Measurements from ENCODE around the gene SPATA7.

The SPATA7 gene

DNA sequence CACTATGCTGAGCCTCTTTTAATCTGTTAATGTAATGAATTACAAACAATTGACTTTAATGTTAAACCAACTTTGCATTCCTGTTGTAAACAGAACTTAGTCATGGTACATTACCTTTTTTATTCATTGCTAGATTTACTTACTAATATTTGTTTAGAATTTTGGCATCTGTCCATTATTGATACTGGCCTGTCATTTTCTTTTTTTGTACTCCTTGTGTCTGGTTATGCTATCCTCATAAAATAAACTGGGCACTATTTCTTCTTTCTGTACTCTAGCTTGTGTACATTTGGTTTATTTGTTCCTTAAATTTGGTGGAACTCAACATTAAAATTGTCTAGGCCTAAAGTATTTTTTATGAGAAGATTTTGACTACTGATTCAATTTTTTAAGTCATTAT is 32.1 kb downstream of the SPATA7 start:
- DNase-seq (ENCODE audit: low read depth): no peak

DNA sequence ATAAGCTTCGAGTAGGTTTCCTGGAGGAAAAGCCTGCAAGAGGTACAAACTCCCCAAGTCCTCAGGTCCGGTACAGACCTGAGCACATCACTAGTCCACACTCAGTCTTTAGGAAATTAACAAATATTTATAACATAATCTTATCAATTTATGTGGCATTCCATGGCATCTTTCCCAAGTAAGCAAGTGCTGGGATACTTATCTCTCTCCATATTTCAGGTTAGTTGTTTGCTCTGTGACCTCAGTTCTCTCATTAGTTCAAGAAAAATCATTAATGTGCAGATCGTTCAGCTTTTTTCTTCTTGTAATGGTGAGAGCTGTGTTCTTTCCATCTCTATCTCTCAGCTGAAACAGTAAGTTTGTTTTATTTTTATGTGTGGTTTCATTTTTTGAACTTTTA is 34.7 kb downstream of the SPATA7 start:
- DNase-seq (ENCODE audit: low read depth): no peak

DNA sequence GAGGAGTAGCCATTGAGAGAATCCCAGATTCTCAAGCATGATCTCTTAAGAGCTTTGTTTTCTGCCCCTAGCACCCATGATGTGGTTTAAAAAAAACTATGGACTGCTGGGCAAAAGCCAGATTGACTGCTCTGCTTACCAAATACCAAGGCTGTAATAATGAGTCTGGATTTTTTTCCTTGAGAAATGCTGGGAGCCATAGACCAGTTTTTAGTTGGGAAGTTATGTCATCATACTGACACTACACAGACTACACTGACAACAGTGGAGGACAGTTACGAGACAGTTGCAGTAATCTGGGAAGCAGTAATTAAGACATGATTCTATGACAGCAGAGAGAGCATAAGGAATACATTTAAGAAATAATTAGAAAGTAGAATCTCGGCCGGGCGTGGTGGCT is 35.8 kb downstream of the SPATA7 start:
- DNase-seq (ENCODE audit: low read depth): peak; percentile 6

DNA sequence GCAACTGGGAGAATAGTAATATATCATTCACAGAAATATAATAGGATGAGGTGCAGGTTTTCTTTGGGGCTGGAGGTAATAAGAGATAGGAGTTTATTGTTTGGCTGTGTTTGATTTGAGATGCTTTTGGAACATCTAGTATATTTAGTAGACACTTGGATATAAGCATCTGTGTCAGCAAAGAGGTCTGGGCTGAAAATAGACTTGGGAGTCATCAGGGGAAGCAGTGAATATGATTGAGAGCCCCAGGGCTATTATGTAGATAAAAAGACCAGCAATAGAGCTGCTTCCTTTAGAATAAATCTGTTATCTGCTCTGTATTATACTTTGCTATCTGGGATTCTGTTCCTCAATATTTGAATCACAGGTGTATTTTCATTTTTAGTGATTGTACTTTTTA is 36.6 kb downstream of the SPATA7 start:
- DNase-seq (ENCODE audit: low read depth): no peak

DNA sequence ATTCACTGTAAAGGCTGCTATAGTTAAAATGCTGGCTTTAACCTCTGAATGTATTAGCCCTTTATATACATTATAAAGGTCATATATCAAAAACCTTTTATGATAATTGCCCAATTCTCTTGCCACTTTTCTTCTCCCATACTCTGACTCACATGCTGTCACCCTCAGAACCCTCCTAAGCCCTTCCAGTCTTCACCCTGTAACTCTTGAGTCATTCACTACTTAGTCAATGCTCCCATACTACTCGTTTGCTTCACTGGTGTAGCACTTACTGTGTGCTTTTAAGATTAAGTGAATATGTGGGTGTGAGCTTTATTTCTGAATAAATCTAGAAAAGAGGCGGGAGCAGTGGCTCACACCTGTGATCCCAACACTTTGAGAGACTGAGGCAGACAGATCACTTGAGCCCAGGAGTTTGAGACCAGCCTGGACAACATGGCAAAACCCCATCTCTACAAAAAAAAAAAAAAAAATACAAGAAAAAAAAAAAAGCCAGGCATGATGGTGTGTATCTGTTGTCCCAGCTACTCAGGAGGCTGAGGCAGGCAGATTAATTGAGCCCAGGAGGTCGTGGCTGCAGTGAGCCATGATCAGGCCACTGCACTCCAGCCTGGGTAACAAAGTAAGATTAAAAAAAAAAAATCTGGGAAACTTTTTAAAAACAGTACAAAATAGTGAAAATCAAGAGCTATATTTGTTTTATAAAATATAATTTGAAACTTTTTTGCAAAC is 37.6 kb downstream of the SPATA7 start:
- peak; percentile 89 for DNase-seq (ENCODE audit: low read depth)

DNA sequence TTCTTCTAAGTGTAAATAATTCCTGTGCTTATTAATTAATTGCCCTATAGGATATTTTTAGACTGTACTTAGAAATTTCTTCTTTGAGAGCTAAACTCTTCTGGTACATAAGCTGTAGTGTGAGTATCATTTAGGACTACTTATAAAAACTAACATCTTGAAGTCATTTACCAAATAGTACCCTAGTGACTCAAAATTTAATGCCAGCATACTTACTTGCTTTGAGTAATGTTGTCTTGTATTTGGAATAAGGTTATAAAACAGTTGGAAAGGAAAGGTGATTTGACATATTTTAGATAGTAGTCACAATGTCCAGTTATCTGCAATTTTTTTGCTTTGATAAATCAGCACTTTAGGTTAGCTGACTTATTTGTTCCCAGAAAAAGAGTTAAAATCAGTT is 39.1 kb downstream of the SPATA7 start:
- no peak for DNase-seq (ENCODE audit: low read depth)

DNA sequence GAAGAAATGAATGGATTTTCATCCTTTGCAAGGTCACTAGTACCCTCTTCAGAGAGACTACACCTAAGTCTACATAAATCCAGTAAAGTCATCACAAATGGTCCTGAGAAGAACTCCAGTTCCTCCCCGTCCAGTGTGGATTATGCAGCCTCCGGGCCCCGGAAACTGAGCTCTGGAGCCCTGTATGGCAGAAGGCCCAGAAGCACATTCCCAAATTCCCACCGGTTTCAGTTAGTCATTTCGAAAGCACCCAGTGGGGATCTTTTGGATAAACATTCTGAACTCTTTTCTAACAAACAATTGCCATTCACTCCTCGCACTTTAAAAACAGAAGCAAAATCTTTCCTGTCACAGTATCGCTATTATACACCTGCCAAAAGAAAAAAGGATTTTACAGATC is 40.8 kb downstream of the SPATA7 start:
- DNase-seq (ENCODE audit: low read depth): peak; percentile 49

DNA sequence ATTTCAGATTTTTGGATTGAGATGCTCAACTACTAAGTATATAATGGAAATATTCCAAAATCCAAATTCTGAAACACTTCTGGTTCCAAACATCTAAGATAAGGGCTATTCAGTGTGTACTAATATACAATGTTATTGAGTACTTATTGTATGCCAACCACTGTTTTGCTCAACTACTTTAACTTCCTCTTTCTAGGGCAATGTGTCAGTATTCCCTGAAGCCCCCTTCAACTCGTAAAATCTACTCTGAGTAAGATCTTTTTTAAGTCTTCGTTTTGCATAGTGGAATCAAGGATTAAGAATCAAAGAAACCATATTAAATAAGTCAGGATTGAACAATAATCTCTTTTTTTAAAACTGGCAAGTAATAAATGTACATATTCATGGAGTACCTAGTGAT is 45.5 kb downstream of the SPATA7 start:
- DNase-seq (ENCODE audit: low read depth): no peak

DNA sequence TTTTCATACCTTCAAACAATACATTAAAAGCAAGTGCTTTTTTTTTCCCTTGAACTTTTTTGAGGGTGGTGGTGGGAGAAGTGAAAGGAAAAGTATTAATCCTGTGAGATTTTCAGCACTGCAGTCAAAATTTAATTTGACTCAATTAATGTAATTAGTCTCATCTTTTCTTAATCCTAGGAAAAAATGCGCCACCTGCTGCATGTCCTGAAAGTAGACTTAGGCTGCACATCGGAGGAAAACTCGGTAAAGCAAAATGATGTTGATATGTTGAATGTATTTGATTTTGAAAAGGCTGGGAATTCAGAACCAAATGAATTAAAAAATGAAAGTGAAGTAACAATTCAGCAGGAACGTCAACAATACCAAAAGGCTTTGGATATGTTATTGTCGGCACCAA is 52.2 kb downstream of the SPATA7 start:
- DNase-seq (ENCODE audit: low read depth): peak; percentile 8

DNA sequence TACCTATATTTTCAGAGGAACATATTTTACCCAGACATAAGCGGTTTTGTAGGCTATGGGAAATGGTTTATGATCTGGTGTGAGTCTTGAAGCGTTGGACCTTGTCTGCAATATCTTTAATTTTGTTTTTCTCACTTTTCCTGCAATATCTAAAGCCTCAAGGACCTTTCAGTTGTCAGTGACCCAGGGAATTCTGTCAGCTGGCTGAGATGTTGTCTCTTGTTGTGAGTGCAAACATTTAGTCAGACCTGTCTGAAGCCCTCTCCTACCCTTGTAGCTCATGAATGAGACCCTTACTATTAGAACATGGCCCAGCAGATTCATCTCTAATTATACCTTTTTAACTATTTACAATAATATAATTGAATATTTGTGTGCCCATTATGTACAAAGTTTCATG is 53.6 kb downstream of the SPATA7 start:
- DNase-seq (ENCODE audit: low read depth): no peak

DNA sequence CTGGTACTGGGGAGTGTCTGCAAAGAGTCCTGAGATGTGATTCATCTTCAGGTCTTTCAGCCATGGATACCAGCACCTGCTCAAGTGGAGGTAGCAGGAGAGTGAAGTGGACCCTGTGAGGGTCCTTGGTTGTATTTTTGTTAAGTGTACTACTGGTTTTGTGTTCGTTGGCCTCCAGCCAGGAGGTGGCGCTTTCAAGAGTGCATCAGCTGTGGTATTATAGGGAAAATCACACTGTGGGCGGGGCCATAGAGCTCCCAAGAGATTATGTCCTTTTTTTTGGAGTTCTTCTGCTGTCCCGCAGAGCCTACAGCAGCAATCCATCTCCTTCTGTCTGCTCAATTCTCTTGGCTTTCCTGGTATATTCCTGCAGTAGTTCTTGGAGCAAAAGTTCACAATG is 66.8 kb downstream of the SPATA7 start:
- DNase-seq (ENCODE audit: low read depth): no peak

DNA sequence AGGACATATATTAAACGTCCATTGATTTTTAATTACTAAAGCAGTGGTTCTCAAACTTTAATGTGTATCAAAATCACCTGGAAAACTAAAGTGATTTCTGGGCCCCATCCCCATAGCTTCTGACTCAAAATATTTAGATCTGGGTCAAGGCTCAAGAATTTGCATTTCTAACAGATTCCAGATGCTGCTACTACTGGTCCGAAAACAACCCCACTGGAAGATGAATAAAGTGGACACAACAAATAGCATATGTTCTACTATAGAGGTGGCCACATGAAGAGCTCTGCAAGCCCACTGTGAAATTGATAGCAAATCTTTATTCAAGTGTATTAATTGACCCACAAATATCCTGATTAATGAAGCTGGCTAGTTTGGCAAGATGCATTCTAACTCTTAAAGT is 69.4 kb downstream of the SPATA7 start:
- no peak for DNase-seq (ENCODE audit: low read depth)

DNA sequence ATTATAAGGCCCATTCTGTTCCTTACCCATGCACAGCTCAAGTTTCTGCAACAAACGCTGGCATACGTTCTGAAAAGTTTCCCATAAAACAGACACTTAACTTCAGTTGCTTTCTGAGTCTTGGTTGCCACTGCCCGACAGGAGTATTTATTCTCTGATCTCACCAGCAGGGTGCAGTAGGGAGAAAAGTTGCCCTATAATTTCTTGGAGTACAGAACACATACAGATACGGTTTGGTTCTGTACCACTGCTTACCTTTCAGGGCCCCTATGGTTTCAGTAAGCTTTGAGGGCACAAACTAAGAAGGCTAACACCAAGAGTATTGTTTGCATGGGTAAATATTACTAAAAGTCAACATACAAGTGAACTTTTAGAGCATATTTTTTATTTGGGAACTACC is 77.9 kb downstream of the SPATA7 start:
- DNase-seq (ENCODE audit: low read depth): peak; percentile 40

DNA sequence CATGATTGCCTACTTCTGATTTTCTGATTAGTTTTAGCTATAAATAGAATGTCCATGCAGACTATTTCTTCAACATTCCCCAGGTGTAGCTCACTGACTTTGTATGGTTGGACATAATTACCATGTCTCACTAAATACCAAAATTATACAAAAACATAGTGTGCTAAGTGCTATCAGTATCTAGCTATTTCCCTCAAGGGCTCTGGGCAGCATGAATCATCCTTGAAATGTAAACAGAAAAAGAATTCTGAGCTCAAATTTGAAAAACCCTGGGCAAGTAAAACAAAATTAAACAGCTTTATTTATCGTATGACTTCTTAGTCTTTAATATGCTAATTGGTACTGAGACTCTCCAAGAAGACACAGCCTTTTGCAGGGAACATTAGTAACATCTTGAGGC is 82.9 kb downstream of the SPATA7 start:
- peak; percentile 87 for DNase-seq (ENCODE audit: low read depth)

DNA sequence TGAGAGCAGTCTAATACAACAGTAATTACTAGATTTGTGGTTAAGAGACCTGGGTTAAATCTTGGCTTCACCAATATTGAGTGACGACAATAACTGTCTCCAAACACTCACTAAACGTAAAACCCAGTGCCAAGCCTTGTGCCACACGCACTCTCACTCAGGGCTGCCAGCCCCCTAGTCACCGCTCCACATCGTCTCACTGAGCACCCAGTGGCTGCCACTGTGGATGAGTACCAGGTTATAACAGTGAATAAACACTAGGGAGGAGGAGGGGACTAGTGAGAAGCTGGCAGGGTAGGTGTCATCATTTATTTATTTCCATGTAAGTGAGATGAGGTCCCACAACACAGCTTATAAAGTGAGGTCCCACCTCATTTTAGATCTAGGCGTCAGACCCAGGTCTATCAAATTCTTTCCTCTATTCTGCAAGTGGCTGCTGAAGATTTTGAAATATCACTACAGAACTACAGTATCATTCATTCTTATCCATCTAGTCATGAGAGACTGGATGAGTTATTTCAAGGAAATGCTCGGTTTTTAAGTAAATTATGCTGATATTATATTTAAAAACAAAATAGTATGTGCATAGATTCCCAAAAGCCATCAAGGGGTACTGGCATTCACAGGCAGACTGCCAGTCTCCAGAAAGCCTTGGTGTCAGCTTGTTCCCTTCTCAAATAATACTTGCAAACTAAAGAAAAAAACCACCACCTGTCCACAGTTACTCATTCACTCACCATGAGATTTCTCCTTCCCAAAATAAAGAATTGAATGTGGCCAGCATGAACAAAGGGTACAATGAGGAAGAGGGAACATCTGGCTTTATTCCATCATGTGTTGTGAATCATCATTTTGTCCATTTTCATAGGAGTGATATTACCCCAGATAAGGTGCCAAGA is 85.3 kb downstream of the SPATA7 start:
- DNase-seq (ENCODE audit: low read depth): peak; percentile 54

DNA sequence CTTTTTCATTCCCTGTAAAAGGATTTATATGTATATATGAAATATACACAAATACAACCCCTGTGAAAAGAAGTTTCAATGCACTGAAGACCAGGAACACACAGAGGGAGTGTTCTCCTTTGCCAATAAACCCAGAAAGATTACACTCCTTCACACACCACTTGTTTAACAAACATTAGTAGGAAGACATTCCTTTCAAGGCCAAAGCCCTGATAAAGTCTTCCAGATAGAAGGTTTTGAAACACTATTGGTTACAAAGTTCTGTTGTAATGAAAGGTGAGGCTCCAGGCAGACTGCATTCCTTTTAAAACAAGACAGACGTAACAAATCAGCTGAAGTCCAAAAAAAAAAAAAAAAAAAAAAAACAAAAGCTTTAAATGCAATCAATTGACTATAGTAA is 88.3 kb downstream of the SPATA7 start:
- DNase-seq (ENCODE audit: low read depth): peak; percentile 62

DNA sequence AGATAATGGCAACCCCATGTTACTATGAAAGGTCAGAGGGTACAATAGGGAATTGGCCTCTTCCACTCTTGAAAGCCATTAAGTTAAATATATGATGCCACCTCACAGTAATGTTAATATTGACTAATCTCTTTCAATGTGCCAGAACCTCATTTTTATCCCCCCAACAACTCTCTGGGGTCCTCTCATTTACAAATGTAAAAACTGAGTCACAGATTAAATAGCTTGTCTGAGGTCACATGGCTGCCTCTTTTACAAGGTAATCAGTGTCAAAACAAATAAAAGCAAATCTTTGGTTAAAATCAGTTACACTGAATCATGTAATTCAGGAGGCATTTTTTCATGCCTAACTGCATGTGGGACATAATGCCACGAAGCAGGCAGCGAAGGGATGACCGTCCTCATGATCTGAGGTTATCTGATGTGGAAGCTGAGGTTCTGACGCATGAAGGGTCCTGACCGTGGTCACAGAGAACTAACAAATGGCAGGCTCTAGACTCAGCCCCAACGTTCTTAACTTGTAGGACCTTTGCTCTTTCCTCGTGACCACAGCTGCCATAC is 90.8 kb downstream of the SPATA7 start:
- no peak for DNase-seq (ENCODE audit: low read depth)

DNA sequence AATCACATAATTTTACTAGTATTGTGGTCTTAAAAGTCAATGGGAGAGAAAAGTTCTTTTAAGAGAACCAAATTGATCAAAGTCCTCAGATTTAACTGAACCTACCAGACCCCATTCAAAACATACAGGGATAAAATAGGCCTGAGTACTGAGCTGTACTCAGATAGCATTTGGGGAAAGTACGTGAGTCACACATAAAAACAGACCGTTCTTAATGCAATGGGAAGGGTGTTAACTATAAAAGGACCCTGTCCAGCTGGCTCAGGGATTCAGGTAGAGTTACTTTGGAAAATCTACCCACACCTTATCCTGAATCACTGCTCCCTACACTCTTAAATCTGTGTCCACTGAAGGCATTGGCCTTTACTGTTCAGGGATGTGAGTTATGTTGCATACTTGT is 91.4 kb downstream of the SPATA7 start:
- DNase-seq (ENCODE audit: low read depth): no peak

DNA sequence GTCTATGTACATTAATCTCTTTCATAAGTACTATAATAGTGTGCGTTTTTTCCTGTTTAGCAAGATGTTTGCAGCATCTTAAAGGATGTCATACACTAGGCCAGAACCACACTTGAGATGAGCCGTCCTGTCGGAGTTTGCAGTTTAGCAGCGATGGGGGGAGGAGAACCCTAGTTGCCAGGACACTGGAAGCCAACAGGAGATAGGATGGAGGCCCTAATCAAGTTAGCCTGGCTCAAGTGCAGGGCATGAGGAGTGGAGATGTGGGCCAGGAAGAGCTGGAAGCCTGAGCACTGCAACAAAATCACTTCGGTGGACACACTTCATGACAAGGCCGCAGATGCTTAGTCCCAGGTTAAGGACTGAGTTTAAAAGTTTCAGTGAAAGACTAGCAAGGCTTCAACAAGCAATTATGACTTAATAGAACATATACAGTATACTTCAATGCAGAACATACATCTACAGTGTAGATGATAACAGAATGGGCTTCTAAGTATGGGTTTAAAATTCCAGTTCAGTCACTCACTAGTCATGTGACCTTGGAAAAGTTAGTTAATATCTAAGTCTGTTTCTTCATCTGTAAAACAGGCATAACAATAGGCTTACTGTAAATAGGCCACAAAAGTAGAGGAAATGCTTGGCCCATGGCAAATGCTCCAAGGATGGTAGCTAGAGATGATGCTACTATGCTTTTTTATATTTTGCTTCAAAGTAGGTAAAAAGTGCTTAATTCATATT is 92.2 kb downstream of the SPATA7 start:
- peak; percentile 56 for DNase-seq (ENCODE audit: low read depth)

DNA sequence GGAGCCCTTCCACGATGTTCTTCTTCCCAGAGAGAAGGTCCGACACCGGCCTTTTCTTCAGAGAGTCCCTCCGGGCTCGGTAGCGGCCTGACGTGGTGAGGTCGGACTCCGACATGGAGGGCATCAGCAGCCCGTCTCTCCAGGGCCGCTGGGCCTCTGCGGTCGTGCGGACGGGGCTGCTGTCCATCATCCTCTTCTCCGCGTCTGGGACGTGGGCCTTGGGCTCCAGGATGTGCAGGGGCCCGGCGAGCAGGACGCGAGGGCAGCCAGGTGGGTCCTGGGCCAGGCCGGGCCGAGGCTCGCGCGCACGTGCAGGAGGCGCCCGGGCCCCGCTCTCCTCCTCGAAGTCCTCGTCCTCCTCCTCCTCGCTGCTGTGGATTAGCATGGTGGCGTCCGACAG is 93.5 kb downstream of the SPATA7 start:
- DNase-seq (ENCODE audit: low read depth): no peak

DNA sequence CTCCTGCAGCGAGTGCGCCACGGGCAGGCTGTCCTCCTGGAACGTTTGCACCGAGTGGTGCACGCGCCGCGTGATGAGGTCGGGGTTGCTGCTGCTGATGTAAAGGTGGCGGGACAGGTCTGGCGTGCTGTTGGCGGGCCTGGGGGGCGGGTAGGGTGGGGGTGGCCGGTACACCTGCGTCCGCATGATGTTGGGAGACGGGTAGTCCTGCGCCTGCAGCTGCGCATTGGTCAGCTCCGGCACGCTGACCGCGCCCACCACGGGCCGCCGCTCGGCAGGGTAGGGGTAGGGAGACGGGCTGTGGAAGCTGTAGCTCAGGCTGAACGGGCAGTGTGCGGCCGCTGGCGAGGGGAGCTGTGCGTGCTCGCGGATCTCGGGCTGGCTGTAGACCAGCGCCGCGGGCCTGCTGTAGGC is 94.1 kb downstream of the SPATA7 start:
- DNase-seq (ENCODE audit: low read depth): no peak

DNA sequence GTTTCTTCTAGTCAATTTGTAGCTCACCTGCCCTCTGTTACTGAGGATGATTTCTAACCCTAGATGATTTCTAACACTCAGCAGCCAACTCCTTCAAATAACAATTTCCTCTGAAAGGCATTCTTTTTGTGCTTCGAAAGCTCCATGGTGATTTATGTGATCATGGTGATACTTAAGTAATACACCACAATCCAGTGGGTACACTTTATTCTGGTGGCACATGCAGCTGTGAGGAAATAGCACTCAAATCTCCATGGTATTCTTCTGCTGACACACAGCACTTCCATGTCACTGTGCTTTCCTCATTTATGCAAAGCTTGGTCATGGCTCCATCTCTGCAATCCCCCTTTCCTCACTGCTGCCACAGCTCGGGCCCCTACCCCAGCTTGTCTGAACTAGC is 95.6 kb downstream of the SPATA7 start:
- no peak for DNase-seq (ENCODE audit: low read depth)

DNA sequence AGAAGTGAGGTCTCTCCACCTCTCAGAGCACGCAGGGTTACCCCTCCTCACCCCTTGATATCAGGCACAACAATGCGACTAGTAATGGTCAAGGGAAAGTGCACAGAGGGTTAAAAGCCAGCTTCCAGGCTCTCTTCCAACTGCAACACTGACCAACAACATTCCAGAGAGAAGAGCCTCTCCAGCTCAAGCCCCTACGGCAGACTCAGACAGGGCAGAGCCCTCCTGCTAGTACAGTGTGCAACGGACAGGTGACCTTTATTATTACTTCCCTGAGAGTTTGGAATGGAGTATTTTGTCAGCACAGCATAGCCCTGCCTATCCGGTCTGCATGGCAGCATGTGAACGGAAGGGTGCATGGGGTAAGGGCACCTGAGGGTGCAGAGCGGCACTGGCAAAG is 96.3 kb downstream of the SPATA7 start:
- DNase-seq (ENCODE audit: low read depth): peak; percentile 31
